ENCODE measurements around the gene MEGF11.

GRCh38 chr15:66229790-66230465, 23.6 kb downstream of the MEGF11 start:
- TF ChIP-seq, protein P1, sequence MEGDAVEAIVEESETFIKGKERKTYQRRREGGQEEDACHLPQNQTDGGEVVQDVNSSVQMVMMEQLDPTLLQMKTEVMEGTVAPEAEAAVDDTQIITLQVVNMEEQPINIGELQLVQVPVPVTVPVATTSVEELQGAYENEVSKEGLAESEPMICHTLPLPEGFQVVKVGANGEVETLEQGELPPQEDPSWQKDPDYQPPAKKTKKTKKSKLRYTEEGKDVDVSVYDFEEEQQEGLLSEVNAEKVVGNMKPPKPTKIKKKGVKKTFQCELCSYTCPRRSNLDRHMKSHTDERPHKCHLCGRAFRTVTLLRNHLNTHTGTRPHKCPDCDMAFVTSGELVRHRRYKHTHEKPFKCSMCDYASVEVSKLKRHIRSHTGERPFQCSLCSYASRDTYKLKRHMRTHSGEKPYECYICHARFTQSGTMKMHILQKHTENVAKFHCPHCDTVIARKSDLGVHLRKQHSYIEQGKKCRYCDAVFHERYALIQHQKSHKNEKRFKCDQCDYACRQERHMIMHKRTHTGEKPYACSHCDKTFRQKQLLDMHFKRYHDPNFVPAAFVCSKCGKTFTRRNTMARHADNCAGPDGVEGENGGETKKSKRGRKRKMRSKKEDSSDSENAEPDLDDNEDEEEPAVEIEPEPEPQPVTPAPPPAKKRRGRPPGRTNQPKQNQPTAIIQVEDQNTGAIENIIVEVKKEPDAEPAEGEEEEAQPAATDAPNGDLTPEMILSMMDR (IDR thresholded peaks at IDR 0.05; ENCODE audit: insufficient read depth, low read length): no peak
- TF ChIP-seq POLR2AphosphoS5 (IDR thresholded peaks at IDR 0.05; ENCODE audit: low read depth) (no peak), REST (IDR thresholded peaks at IDR 0.05; ENCODE audit: insufficient replicate concordance, low read depth) (no peak), GABPA (IDR thresholded peaks at IDR 0.05; ENCODE audit: low read depth) (no peak), SPI1 (IDR thresholded peaks at IDR 0.05; ENCODE audit: borderline replicate concordance, low read depth) (no peak)
